Measurements from ENCODE around the gene SRPRA. TPM values are rescaled to one million over a fixed set of nuclear protein-coding genes. Genes with fewer than 3 reads are reported as not detected.
A peak's percentile ranks its signal among the peaks of the same experiment; 100 is the strongest.

The SRPRA gene
- total RNA-seq, 4 donors from 2014 or later = 64.9 to 90.0 (median 80.4) TPM

- H3K4me3 ChIP-seq = no peak overlapping the region
- TF ChIP-seq CTCF (IDR thresholded peaks at IDR 0.05) (no peak), EP300 (IDR thresholded peaks at IDR 0.05) (no peak), POLR2A (IDR thresholded peaks at IDR 0.05) (no peak)
- no peak overlapping the region for H3K27ac ChIP-seq
- H3K27me3 ChIP-seq = no peaks in the 10 kb centered on the region
- 60 to 71% methylated on average over 2 of the region's 2 CpGs for WGBS, 2 donors
- H3K4me1 ChIP-seq = no peaks in the 10 kb centered on the region
- no peaks in the 10 kb centered on the region for H3K9me3 ChIP-seq
- DNase-seq (ENCODE audit: low spot score in 2 of 2) = no peak
- peaks cover 0 to 83% (median 4%) of the 10 kb centered on the region in 3 donors for H3K36me3 ChIP-seq
Observed at GRCh38 chr11:126297004-126297403, 28.3 kb upstream of the SRPRA start.

GRCh38 chr11:126293726-126294125 is 25.0 kb upstream of the SRPRA start:
- Histone ChIP-seq H3K36me3 (peaks cover 0 to 88% (median 15%) of the 10 kb centered on the region in 3 donors), H3K27ac (no peak overlapping the region)
- 72 to 77% methylated on average over 5 of the region's 5 CpGs for WGBS, 2 donors

GRCh38 chr11:126290887-126291286 is 22.2 kb upstream of the SRPRA start:
- peak overlapping the region in 2 of 4 donors; percentile 16 to 33 for H3K27ac ChIP-seq
- H3K36me3 ChIP-seq = peaks cover 0 to 88% (median 15%) of the 10 kb centered on the region in 3 donors

More at GRCh38 chr11:126293726-126294125, 25.0 kb upstream of the SRPRA start:
- no peaks in the 10 kb centered on the region for H3K27me3 ChIP-seq
- no peaks in the 10 kb centered on the region for H3K9me3 ChIP-seq
- TF ChIP-seq POLR2A (IDR thresholded peaks at IDR 0.05) = no peak
- TF ChIP-seq CTCF (IDR thresholded peaks at IDR 0.05) = no peak
- no peak for TF ChIP-seq EP300 (IDR thresholded peaks at IDR 0.05)
- no peak overlapping the region for H3K4me3 ChIP-seq
- DNase-seq (ENCODE audit: low spot score in 2 of 2) = no peak
- H3K4me1 ChIP-seq = no peaks in the 10 kb centered on the region

GRCh38 chr11:126288237-126288636 is 19.5 kb upstream of the SRPRA start:
- Histone ChIP-seq H3K4me3 (no peak overlapping the region), H3K27me3 (no peaks in the 10 kb centered on the region), H3K36me3 (peaks cover 0 to 62% (median 11%) of the 10 kb centered on the region in 3 donors), H3K9me3 (no peaks in the 10 kb centered on the region), H3K4me1 (peaks cover 0 to 18% (median 2%) of the 10 kb centered on the region in 4 donors), H3K27ac (no peak overlapping the region)
- DNase-seq (ENCODE audit: low spot score in 2 of 2) = no peak
- no peak for TF ChIP-seq EP300 (IDR thresholded peaks at IDR 0.05)
- no peak for TF ChIP-seq CTCF (IDR thresholded peaks at IDR 0.05)
- no peak for TF ChIP-seq POLR2A (IDR thresholded peaks at IDR 0.05)
- WGBS, 2 donors = 86 to 87% methylated on average over 6 of the region's 6 CpGs

More at GRCh38 chr11:126290887-126291286, 22.2 kb upstream of the SRPRA start:
- no peaks in the 10 kb centered on the region for H3K9me3 ChIP-seq
- H3K27me3 ChIP-seq = no peaks in the 10 kb centered on the region
- WGBS, 2 donors = 60 to 67% methylated on average over 11 to 12 of the region's 12 CpGs
- no peak overlapping the region for H3K4me3 ChIP-seq
- no peak for DNase-seq (ENCODE audit: low spot score in 2 of 2)
- no peaks in the 10 kb centered on the region for H3K4me1 ChIP-seq
- no peak for TF ChIP-seq CTCF (IDR thresholded peaks at IDR 0.05)
- TF ChIP-seq EP300 (IDR thresholded peaks at IDR 0.05) = no peak
- no peak for TF ChIP-seq POLR2A (IDR thresholded peaks at IDR 0.05)

- DNase-seq (ENCODE audit: low spot score in 2 of 2) = peak in 1 of 2 donors; percentile 54
- TF ChIP-seq EP300 (IDR thresholded peaks at IDR 0.05) = no peak
- no peak for TF ChIP-seq CTCF (IDR thresholded peaks at IDR 0.05)
- TF ChIP-seq POLR2A (IDR thresholded peaks at IDR 0.05) = no peak
- H3K4me3 ChIP-seq = no peak overlapping the region
- 41% methylated on average over 6 of the region's 6 CpGs for WGBS, 2 donors
- no peaks in the 10 kb centered on the region for H3K27me3 ChIP-seq
- no peak overlapping the region for H3K27ac ChIP-seq
- peaks cover 0 to 30% (median 0%) of the 10 kb centered on the region in 3 donors for H3K36me3 ChIP-seq
- no peaks in the 10 kb centered on the region for H3K9me3 ChIP-seq
- H3K4me1 ChIP-seq = peaks cover 0 to 36% (median 5%) of the 10 kb centered on the region in 4 donors
Observed at GRCh38 chr11:126284829-126285228, 16.1 kb upstream of the SRPRA start.

Measured in tibial nerve (tissue), 4 donors.